ENCODE results near the gene IQGAP1.

IQGAP1 gene

DNA sequence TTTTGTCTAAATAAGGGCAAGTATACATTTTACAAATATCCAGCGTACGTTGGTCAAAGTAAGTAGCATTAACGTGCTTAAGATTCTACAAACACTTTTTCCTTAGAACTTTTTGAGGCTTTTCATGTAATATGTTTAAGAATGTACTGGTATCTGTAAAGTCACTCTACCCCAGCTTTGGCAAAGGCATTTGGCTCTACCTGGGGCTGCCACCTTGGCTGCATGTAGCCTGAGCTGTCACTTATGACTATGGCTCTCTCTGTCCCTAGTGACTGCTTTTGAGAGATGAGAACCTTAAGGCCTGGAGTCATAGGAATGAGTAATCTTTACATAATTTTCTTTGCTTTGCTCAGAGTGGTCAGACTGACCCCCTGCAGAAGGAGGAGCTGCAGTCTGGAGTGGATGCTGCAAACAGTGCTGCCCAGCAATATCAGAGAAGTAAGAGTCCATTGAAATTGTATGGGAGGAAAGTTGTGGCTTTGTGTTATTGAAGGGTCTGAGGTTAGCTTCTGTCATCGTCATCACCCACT lies 61.2 kb downstream of the IQGAP1 start:
- DNase-seq, result peak; percentile 45

DNA sequence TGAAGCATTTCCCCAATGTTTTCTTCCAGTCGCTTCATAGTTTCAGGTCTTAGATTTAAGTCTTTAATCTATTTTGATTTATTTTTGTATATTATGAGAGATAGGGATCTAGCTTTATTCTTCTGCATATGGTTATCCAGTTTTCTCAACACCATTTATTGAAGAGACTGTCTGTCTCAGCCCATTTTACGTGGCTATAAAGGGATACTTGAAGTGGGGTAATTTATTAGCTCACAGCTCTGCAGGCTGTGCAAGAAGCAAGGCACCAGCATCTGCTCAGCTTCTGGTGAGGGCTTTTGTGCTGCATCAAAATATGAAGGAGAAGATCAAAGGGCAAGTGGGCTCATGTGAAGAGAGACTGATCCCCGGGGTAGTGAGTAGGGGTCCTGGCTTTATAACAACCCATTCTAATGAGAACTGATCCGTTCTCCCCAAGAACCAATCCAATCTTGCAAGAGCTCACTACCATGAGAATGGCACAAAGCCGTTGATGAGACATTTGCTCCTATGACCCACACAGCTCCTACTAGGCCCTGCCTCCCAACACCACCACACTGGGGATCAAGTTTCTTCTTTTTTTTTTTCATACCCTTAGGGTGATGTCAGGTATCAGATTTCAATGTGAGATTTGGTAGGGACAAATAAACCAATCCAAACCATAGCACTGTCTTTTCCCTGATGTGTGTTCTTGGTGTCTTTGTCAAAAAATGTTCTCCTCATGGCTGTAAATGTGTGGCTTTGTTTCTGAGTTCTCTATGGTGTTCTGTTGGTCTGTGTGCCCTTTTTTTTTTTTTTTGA lies 63.2 kb downstream of the IQGAP1 start:
- peak; percentile 72 for DNase-seq

DNA sequence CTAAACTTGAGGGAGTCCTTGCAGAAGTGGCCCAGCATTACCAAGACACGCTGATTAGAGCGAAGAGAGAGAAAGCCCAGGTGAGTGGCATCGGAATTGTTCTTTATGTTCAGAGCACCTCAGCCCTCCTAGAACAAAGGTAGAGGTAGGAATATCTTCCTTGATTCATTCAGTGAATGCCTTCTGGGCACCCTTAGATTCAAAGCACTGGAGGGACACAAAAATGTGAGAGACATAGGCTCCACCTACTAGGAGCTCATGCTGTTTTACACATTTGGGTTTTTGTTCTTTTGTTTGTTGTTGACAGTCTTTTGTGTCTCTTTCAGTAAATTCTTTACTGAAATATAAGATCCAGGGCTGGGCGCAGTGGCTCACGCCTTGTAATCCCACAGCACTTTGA lies 68.2 kb downstream of the IQGAP1 start:
- DNase-seq, result no peak

DNA sequence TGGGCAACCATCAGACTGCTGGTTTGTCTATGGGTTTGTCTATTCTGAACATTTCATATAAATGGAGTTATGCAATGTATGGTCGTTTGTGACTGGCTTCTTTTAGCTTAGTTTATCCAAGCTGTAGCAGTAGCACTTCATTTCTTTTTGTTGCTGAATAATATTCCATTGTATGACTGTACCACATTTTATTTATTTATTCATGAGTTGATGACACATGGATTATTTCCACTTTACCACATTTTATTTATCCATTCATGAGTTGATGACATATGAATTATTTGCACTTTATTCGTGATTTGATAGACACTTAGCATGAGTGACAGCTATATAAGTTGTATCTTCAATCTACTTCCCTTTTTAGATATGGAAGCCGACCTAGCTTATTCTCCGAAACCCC lies 70.0 kb downstream of the IQGAP1 start:
- DNase-seq, result no peak

DNA sequence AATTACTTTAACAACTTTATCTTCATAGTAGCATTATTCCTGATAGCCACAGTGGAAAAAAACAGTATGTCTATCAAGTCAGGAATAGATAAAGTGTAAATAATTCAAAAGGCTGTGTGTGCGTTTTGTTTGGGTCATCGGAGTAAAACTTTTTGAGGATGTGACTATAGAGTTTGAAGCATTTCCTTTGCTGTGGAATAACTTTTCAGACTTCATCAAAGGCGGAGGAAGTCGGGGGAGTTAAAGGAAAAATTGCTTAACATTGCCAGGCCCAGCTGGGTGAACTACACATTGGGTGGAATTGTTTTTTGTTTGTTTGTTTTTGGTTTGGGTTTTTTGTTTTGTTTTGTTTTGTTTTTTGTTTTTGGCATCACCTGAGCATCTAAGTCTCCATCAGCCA lies 71.3 kb downstream of the IQGAP1 start:
- no peak for DNase-seq

DNA sequence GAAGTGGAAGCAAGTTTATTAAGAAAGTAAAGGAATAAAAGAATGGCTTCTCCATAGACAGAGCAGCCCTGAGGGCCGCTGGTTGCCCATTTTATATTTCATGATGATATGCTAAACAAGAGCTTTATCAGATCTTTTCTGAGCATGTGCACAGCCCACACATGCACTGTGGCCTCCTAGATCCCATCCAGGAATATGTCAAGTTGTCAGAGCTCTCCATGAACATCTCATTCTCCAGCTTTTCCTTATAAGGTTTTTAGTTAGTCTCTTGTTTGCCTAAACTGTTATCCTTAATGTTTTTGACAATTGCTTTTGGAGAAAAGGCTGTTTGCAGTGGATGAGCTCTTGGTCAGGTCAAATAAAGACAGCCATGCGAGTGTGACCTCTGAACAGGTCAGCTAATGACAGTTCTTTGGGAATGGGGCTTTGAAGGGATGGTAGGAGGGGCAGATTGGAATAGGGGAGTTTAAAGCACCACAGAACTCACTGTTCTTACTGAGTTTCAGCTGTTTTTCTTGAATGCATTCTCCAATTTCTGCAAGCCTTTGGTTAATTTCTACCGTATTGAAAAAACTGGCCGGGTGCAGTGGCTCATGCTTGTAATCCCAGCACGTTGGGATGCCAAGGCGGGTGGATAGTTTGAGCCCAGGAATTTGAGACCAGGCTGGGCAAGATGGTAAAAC lies 72.2 kb downstream of the IQGAP1 start:
- DNase-seq, result no peak

DNA sequence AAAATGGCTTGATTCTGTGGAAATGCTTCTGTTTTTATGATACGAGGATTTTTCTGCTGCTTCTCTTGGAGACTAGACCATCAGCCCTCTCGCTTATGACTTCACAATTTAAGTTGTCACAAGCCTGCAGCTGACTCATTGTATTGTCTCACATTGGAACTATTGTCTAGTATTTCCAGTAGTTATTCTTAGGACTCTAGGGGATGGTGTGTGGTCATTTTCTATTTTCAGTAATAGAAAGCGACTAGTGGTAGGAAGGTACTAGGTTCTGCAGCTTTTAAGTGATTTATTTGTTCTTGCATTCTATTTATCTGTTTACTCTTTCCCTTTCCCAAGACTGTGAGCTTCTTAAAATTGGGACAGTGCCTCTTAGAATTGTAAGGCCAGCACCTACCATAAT lies 75.3 kb downstream of the IQGAP1 start:
- peak; percentile 45 for DNase-seq

DNA sequence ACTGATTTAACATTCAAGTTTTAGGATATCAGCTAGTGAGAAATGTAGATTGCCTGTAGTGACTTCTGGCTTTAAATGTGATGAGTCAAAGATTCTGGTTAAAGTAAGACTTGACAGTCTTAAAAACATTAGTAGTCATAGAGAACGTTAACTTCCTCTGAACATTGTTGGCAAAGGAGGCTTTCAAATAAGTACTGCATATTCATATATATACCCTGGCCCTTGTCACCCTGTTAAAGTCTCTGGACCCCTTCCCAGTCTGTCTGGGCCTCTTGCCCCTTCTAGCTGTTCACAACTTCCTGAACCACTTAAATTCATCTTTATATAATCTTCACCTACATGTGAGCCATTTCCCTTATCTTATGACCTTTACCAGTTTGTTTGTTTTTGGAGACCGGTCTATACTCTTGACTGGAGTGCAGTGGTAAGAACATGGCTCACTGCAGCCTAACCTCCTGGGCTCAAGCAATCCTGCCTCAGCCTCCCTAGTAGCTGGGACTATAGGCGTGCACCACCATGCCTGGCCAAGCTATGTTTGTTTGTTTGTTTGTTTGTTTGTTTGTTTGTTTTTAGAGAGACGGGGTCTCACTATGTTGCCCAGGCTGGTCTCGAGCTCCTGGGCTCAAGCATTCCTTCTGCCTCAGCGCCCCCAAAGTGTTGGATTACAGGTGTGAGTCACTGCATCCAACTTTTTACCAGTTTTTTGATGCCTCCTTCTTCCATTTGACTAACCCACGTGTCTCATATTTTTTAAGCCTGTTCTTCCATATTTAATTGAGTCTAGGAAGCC lies 77.3 kb downstream of the IQGAP1 start:
- DNase-seq, result peak; percentile 33

DNA sequence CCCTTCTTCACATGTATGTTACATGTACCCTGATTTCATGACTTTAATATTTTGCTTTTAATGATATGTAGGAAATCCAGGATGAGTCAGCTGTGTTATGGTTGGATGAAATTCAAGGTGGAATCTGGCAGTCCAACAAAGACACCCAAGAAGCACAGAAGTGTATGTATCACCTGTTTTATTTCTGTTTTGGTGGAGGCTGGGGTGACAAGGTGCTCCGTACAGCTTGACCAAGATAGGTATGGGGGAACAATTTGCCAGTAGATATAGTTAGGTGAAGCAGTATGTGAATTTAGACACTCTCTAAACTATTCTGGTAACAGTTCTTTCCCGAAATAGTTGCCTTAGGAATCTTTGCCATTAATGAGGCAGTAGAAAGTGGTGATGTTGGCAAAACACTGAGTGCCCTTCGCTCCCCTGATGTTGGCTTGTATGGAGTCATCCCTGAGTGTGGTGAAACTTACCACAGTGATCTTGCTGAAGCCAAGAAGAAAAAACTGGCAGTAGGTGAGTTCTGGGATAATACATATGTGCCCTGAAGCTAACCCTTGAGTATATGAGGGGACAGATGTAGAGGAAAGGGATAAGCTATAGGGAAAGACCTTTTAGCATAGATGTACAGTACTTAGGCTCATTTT lies 78.0 kb downstream of the IQGAP1 start:
- peak; percentile 23 for DNase-seq

DNA sequence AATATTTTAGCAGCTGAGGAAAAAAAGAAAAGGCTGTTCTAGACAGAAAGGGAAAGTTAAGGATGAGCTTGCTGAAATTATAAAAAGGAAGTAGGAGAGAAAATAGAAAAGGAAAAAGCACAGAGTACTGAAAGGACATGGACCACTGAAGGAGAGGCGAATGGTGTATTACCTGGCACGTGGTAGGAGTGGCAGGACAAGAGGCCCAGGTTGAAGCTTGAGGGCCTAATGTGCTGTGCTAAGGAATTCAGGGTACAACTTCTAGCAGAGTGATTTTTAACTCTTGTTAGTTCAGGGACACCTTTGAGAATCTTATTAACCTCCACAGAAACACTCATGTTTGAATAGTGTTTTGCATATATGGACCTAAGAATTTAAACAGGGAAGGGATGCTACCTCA lies 81.7 kb downstream of the IQGAP1 start:
- no peak for DNase-seq

DNA sequence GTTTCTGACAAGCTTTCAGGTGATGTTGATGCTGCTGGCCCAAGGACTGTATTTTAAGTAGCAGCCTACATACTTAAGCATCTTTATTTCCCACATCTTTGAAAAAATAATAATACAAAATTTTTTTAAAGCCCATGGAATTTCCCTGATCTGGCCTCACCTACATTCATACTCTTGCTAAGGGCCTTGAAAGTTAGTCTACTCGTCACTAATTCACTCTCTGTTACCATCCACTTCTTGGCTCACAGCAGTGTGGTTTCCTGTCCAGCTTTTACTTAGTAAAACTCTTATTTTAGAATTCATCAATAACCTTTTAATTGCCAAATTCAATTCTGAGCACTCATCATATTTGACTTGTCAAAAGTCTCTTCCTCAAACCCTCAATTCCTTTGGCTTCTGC lies 82.4 kb downstream of the IQGAP1 start:
- DNase-seq, result no peak

DNA sequence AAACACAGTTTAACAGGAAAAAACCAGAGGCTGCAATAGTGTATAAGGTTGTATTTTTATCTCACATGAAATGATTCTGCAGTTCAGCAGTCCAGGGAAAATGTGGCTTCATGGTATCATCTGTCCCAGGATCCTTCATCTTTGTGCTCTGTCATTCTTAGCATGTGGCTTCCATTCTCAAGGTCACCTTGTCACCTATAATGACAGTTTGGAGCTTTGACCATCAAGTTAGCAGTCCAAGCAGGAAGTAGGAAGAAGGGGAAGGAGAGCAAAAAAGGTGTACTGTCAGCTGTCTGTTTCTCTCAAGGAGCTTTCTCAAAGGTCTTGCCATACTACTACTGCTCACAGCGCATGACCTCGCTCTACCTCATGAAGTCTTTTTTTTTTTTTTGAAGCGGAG lies 83.1 kb downstream of the IQGAP1 start:
- DNase-seq, result no peak

DNA sequence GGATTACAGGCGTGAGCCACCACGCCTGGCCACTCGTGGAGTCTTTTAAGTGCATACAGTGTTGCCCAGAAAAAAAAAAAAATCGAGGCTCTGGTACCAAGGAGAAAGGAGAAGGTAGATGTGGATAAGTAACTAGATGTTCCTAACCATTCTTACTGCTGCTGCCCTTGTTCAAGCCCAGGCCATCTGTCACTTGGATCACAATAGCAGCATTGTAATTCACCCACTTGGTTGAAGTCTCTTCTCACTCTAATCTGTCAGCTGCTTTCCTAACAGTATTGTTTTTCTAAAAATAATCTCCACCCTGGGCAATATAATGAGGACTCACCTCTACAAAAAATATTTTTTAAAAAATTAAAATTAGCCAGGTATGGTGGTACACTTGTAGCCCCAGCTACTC lies 83.7 kb downstream of the IQGAP1 start:
- no peak for DNase-seq

DNA sequence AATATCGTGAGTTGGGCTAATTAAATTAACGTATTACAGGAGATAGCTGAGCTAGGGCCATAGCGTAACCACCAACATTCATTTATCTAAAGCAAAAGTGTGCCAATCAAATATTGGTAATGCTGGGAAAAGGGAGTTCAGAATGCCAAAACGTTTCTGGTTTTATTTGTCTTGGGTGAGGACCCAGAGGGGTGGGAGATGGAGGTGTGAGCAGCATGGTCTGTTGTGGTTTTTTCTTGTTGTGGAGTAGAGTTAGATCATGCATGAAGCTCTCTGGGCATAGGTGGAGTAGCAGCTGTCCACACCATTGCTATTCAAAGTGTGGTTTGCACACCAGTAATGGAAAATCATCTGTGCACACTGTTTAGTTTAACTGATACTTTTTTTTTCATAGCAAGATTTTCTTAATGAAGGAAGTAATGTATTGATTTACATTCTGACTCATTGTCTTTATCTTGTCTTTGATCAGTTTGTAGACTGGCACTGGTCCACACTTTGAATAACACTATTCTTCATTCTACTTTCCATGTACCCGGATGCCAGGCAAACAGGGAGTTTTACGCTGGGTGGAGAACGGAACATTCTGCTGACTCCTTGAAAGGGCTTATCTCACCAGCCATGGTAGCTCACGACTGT lies 90.9 kb downstream of the IQGAP1 start:
- DNase-seq, result peak; percentile 14

DNA sequence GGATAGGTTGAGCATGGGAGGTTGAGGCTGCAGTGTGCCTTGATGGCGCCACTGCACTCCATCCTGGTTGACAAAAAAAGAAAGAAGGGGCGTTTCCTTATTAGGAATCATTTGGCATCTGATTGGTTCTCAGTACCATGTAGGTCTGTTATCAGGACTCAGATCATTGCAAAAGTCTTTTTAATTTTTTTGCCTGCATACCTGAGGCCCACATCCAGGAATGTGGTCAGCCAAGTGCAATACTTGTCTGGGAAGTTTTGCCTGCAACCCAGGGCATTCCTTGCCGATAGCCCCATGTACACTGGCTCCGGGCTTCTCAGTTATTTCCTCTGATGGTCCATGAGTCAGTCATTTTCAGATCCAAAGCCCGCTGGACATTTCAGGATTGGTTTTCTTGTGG lies 91.6 kb downstream of the IQGAP1 start:
- peak; percentile 44 for DNase-seq

DNA sequence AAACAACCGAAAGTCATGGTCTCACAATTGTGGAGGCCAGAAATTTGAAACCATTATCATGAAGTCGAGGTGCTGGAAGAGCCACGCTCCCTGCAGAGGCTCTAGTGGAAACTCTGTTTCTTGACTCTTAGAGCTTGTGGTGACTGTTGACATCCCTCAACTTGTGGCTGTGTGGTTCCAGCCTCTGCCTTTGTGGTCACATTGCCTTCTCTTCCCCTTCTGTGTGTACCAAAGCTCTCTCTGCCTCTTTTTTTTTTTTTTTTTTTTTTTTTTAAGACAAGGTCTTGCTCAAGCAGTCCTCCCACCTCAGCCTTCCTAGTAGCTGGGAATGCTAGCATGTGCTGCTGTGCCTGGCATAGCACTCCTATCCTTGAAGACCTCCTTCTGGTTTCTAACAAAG lies 93.0 kb downstream of the IQGAP1 start:
- DNase-seq, result no peak

DNA sequence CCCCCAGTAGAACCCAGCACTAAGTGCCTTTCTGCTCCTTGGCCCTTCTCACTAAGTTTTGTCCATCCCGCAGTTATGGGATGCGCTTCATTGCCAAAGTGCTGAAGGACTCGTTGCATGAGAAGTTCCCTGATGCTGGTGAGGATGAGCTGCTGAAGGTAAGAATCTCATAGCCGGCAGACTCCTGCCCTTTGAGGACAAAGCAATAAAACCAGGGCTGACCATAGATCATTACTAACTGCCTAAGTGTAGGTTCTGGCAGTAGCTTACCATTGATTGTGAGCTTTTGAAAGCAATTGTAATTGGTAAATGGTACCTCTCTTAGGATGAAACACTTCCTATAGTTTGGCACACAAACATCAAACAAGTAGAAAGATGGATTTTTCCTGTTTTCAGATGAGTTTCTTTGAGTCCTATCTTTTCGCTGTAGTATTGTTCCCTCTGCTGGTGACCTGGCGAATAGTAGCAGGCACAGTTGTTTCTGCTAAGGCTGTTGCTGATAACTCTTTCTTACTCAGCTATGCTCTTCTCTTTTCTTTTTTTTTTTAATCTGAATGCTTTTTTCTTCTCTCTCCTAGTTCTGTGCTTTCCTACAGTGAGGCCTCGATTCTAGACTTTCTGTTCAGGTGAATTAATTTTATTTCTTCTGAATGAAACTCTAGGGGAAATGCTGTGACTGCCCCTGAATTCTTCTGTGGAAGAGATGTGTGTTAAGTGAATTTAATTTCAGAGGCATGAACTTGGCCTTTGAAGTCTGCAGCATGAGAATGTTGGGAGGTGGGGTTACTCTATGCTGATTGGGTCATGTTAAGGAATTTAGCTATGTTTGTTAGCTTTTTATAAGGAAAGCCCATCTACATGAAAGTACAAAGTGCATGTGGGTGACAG lies 94.3 kb downstream of the IQGAP1 start:
- DNase-seq, result peak; percentile 56

DNA sequence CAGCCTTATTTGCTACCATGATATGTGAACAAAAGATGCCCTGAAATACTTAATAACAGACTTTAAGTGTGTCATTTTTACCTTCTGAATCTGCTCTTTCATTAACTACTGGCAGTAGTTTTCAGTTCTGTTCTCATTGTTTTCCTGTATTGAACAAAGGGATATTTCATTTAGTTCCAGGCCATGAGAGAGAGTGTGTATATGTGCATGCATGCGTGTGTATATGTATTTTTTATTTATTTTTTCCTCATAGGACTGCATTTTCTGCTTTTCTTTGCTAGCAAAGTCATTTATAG lies 94.9 kb downstream of the IQGAP1 start:
- no peak for DNase-seq

DNA sequence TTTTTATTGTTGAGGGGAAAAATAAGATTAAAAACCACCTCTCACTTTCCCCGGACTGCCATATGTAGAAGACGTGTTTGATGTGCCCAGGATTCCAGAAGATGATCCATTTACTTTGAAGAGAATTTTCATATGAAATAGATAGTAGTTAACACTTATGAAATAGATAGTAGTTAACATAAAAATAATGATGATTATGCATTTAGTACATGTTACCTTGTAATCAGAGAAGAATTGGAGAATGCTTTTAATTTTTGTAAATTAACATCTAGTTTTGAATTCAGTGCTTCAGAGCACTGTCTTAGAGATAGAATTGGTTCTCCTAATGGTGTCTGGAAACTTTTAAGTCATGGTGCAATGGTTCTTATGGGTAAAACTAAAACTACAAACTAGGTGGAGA lies 95.6 kb downstream of the IQGAP1 start:
- no peak for DNase-seq

DNA sequence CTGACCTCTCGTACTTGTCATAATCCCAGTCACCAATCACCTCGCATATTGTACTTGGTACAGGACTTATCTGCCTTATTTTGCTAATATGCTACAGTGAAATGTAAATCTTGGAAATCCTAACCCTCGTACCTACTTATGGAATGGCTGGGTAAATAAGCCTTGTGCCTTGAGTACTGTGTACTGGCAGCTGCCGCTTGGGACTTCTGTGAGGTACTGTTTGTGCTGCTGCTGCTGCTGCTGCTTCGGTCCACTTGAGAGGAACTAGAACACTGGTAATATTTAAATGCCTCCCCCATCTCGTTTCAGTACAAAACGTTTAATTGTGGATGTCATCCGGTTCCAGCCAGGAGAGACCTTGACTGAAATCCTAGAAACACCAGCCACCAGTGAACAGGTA lies 99.1 kb downstream of the IQGAP1 start:
- no peak for DNase-seq

DNA sequence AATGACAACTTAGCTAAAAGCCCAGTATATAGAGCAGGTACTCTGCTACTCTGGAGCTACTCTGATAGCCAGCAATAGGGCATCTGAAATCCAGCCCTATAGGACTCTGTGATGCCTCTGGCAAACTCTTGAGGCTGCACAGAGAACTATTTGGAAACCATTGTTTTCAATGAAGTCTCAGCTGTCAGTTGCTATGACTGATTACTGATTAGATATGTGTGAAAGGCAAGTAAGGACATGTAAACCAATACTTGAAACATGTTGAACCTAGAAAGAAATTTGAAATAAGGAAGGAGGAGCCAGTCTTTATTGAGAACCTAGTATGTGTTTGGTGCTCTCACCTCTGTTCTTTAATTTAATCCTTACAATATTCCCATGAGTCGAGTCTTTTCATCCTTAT lies 101.5 kb downstream of the IQGAP1 start:
- no peak for DNase-seq

DNA sequence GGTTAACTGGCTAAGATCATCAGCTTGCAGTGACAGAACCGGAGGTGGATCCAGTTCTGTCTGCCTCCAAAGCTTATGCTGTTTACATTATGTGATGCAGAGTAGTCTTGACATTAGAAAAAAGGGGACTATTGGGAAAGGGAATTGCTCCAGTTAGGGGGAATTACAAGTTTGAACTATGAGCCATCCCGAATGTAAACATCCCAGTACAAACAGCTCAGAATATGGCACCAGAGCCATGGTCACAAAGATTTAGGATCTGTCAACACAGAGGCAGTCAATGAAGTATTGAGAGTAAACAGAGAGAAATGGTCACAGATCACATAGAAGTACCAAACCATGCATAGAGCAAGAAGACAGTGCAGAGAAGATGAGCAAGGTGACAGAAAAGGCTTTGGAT lies 101.9 kb downstream of the IQGAP1 start:
- no peak for DNase-seq

All from EL (cell line).